Spleen (tissue), 11 donors: ENCODE results near the gene ACADM. TPM values are rescaled to one million over a fixed set of nuclear protein-coding genes. Genes with fewer than 3 reads are reported as not detected.

Experiments used
- DNase-seq: peaks from one replicate; pipeline ENCODE4 v3.0.0-alpha.2; 2020
- H3K27ac ChIP-seq, 8 donors: fragments of 200-600 bp; sonication (generic) in 7 of 8; 1 replicate in 4 of 8; 2 replicates in 4 of 8; pipeline versions ENCODE4 v1.5.0 to v1.8.0; 2016 to 2021; ENCODE audit warnings: inconsistent platforms in 4 of 8, mild to moderate bottlenecking in 4 of 8, moderate library complexity in 1 of 8
- H3K27me3 ChIP-seq, 7 donors: fragments of 200-600 bp; sonication (generic) in 6 of 7; replicated peaks in 1 of 7; 1 replicate in 4 of 7; 2 replicates in 3 of 7; pipeline versions ENCODE4 v1.5.0 to v1.8.0; 2016 to 2021; ENCODE audit warnings: inconsistent platforms in 3 of 7, mild to moderate bottlenecking in 1 of 7
- H3K36me3 ChIP-seq, 6 donors: fragments of 200-600 bp; sonication (generic) in 5 of 6; 1 replicate in 4 of 6; 2 replicates in 2 of 6; pipeline versions ENCODE4 v1.5.0 to v1.8.0; 2016 to 2021; ENCODE audit warnings: inconsistent platforms in 2 of 6
- H3K4me1 ChIP-seq, 6 donors: fragments of 200-600 bp; sonication (generic) in 5 of 6; 1 replicate in 3 of 6; 2 replicates in 3 of 6; pipeline versions ENCODE4 v1.5.0 to v1.8.0; 2016 to 2021; ENCODE audit warnings: inconsistent platforms in 3 of 6
- H3K4me3 ChIP-seq, 8 donors: fragments of 200-600 bp; sonication (generic) in 7 of 8; 1 replicate in 4 of 8; 2 replicates in 4 of 8; pipeline versions ENCODE4 v1.5.0 to v1.8.0; 2016 to 2021; ENCODE audit warnings: inconsistent platforms in 4 of 8, mild to moderate bottlenecking in 4 of 8, moderate library complexity in 2 of 8
- H3K9me3 ChIP-seq, 8 donors: fragments of 200-600 bp; sonication (generic) in 7 of 8; 1 replicate in 4 of 8; 2 replicates in 4 of 8; pipeline versions ENCODE4 v1.5.0 to v1.8.0; 2016 to 2021; ENCODE audit warnings: inconsistent platforms in 4 of 8
- CTCF ChIP-seq, 11 experiments: fragments of 200-600 bp in 7 of 11; fragments of 450-650 bp in 4 of 11; sonication (generic) in 4 of 11; IDR thresholded peaks in 8 of 11; conservative IDR thresholded peaks in 3 of 11; 1 replicate in 7 of 11; 2 replicates in 4 of 11; pipeline versions ENCODE4 v1.4.0 to v1.8.0; 2016 to 2021; ENCODE audit warnings: antibody characterized with exemption in 11 of 11, inconsistent platforms in 4 of 11, mild to moderate bottlenecking in 1 of 11
- POLR2A ChIP-seq, 3 donors: fragments of 450-650 bp; IDR thresholded peaks; one replicate each; pipeline ENCODE4 v1.5.1; 2017; ENCODE audit warnings: antibody characterized with exemption in 3 of 3, mild to moderate bottlenecking in 1 of 3
- POLR2AphosphoS5 ChIP-seq, 3 donors: sonication (generic); formaldehyde crosslinking; IDR thresholded peaks; one replicate each; pipeline ENCODE4 v1.5.1; 2017; ENCODE audit warnings: antibody characterized with exemption in 3 of 3
- WGBS, 5 donors: extraction: QIAGEN DNeasy Blood & Tissue Kit in 3 of 5; methylation state at CpG; one replicate each; pipeline versions ENCODE4 v1.1.5 to v1.1.7; 2013 to 2018; 5-methylcytosine and 5-hydroxymethylcytosine counted together
- intact Hi-C: fragments of 100-400 bp; cut with DNase I; formaldehyde crosslinking; loops from one replicate; pipeline ENCODE4 v1.15.0; 2023; ENCODE audit warnings: low total_unique reads
- polyA plus RNA-seq, 3 donors: library from polyadenylated mRNA; stranded (reverse); fragments of 200-250 nt; gene quantifications; one replicate each; pipeline ENCODE4 v1.2.1, GENCODE V29; 2013
- total RNA-seq, 7 donors: library from RNA; depleted of rRNA in 3 of 7; stranded (reverse); fragments of >200 nt in 3 of 7; fragmentation: NEBNext Ultra II Directional in 4 of 7; extraction: Animal tissue kit (Norgen Biotek cat#: 25700) in 4 of 7; gene quantifications; one replicate each; pipeline versions ENCODE4 v1.1.0 to v1.2.1, GENCODE V29; 2016 to 2021
- donor health status: healthy with polysubstance abuse.
- donor health status: DM: no; HTN: no; CAD: no; lungs with moderate emphysema.
- donor health status: DM: no; HTN: no; CAD: no.
- donor health status: Bipolar disorder and iron deficiency.
- donor health status: healthy.
- donor health status: DM: no; HTN: no; CAD: no.
- donor health status: DM: yes; HTN: yes; CAD: no.

ACADM gene
- total and polyA plus RNA-seq, 10 donors, result 25.8 to 74.4 (median 51.2) TPM

GRCh38 chr1:75785983-75786853 is 61.7 kb downstream of the ACADM start, which contains the start of gene RABGGTB:
TSS of gene RABGGTB (plus strand) at chr1:75786256. CDS start at chr1:75786272, 16 bp downstream.
- H3K9me3 ChIP-seq, result no peaks in the 10 kb centered on the region
- peaks cover 40 to 66% (median 55%) of the 10 kb centered on the region in 6 donors for H3K4me1 ChIP-seq
- H3K36me3 ChIP-seq, result peaks cover 0 to 33% (median 10%) of the 10 kb centered on the region in 6 donors
- peak within 1 kb of the TSS; percentile 85 to 94 (median 90) for H3K27ac ChIP-seq
- no peaks in the 10 kb centered on the region for H3K27me3 ChIP-seq
- intact Hi-C loops, result loop anchor here (10.0 kb wide), 1 partner anchor 61 kb away; the partner anchor contains the start of gene ACADM
- DNase-seq, result peak; percentile 98
- peak within 1 kb of the TSS; percentile 64 to 89 (median 76) for H3K4me3 ChIP-seq
- 0 to 1% (median 0%) methylated on average over 23 to 28 of the region's 28 CpGs for WGBS, 5 donors
- TF ChIP-seq CTCF (IDR thresholded peaks at IDR 0.05 in 8 of 11, conservative IDR thresholded peaks at IDR 0.05 in 3 of 11) (peak in 1 of 11 experiments; percentile 6), POLR2A (IDR thresholded peaks at IDR 0.05) (peak in 2 of 3 donors; percentile 49 to 67), POLR2AphosphoS5 (IDR thresholded peaks at IDR 0.05) (peak; percentile 91 to 98 (median 94))

- DNase-seq, result no peak
- Histone ChIP-seq H3K36me3 (peaks cover 0 to 41% (median 18%) of the 10 kb centered on the region in 6 donors), H3K9me3 (no peaks in the 10 kb centered on the region), H3K27ac (peak overlapping the region in 7 of 8 donors; percentile 88 to 94 (median 90)), H3K4me1 (peaks cover 40 to 74% (median 61%) of the 10 kb centered on the region in 6 donors), H3K4me3 (peak overlapping the region; percentile 64 to 89 (median 76)), H3K27me3 (no peaks in the 10 kb centered on the region)
- intact Hi-C loops, result loop anchor here (10.0 kb wide), 1 partner anchor 62 kb away; the partner anchor contains the start of gene ACADM
- TF ChIP-seq POLR2A (IDR thresholded peaks at IDR 0.05), result no peak
- TF ChIP-seq CTCF (IDR thresholded peaks at IDR 0.05 in 8 of 11, conservative IDR thresholded peaks at IDR 0.05 in 3 of 11), result no peak
- TF ChIP-seq POLR2AphosphoS5 (IDR thresholded peaks at IDR 0.05), result no peak
- 2 to 4% (median 3%) methylated on average over 10 of the region's 10 CpGs for WGBS, 5 donors
Measured at GRCh38 chr1:75786901-75787493, 62.5 kb downstream of the ACADM start.

- 12 to 20% (median 13%) methylated on average over 4 of the region's 4 CpGs for WGBS, 5 donors
- peak overlapping the region in 7 of 8 donors; percentile 88 to 94 (median 90) for H3K27ac ChIP-seq
- H3K36me3 ChIP-seq, result peaks cover 0 to 46% (median 23%) of the 10 kb centered on the region in 6 donors
- intact Hi-C loops, result loop anchor here (10.0 kb wide), 1 partner anchor 63 kb away; the partner anchor contains the start of gene ACADM
- H3K4me1 ChIP-seq, result peaks cover 40 to 79% (median 63%) of the 10 kb centered on the region in 6 donors
- TF ChIP-seq POLR2AphosphoS5 (IDR thresholded peaks at IDR 0.05), result no peak
- no peak for TF ChIP-seq CTCF (IDR thresholded peaks at IDR 0.05 in 8 of 11, conservative IDR thresholded peaks at IDR 0.05 in 3 of 11)
- TF ChIP-seq POLR2A (IDR thresholded peaks at IDR 0.05), result no peak
- H3K9me3 ChIP-seq, result no peaks in the 10 kb centered on the region
- H3K4me3 ChIP-seq, result peak overlapping the region; percentile 64 to 89 (median 76)
- no peaks in the 10 kb centered on the region for H3K27me3 ChIP-seq
- DNase-seq, result no peak
Measured at GRCh38 chr1:75787524-75787923, 63.0 kb downstream of the ACADM start.
